ENCODE data around the gene FAM222B. TPM values are rescaled to one million over a fixed set of nuclear protein-coding genes. Genes with fewer than 3 reads are reported as not detected.
A peak's percentile ranks its signal among the peaks of the same experiment; 100 is the strongest.

FAM222B gene
- total and polyA plus RNA-seq, 7 experiments from 2014 or later, result 11.8 to 24.4 (median 22.3) TPM

DNA sequence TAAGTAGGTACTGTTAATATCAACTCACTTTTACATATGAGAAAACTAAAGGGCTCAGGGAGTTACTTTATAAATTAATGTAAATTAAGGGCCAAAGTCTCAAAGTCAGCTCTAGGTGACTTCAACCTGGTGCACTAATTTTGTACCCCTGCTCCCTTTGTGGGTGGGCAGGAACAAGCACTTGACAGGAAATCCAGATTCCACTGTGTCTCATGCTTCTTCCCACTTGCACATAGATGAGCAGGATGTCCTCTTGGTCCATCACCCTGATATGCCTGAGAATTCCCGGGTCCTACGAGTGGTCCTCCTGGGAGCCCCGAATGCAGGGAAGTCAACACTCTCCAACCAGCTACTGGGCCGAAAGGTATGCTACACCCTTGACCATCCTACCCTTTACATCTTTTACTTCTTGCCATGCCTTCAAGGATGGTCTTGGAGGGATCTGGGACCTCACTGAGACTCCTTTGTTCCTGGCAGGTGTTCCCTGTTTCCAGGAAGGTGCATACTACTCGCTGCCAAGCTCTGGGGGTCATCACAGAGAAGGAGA is 13.5 kb upstream of the FAM222B start:
- Mint-ChIP-seq H3K27me3 (no peaks in the 10 kb centered on the region), H3K4me1 (peaks cover 0 to 27% (median 11%) of the 10 kb centered on the region in 7 donors), H3K4me3 (peak overlapping the region; percentile 45 to 100 (median 92)), H3K27ac (peak overlapping the region in 3 of 9 donors; percentile 63 to 93 (median 90)), H3K36me3 (peaks cover 0 to 18% (median 8%) of the 10 kb centered on the region in 5 donors), H3K9me3 (no peaks in the 10 kb centered on the region)
- H3K36me3 ChIP-seq (ENCODE audit: control insufficient read depth in 2 of 3, insufficient read depth in 3 of 3, low read length in 3 of 3), result peaks cover 7 to 25% (median 8%) of the 10 kb centered on the region in 3 experiments
- no peaks in the 10 kb centered on the region for H3K9me3 ChIP-seq (ENCODE audit: control insufficient read depth in 2 of 3, low read length in 3 of 3)
- H3K27ac ChIP-seq (ENCODE audit: low read depth, low read length), result no peak overlapping the region
- DNase-seq, result no peak
- POLR2A ChIA-PET, result interaction anchor here (0.8 to 3.8 kb wide), 10 partner anchors 14 to 98 kb away, joined by 3 to 19 read pairs (median 4); partner anchors contain the start of genes DHRS13, FAM222B and FLOT2
- peaks cover 7 to 12% of the 10 kb centered on the region in 2 donors for H3K4me1 ChIP-seq (ENCODE audit: control insufficient read depth in 2 of 2, insufficient read depth in 2 of 2, low read length in 2 of 2)
- intact Hi-C loops (cut with micrococcal nuclease), result loop anchor here in 1 of 2 donors (10.0 kb wide), 1 partner anchor 211 kb away; the partner anchor contains the start of gene BLTP2
- no peak overlapping the region for H3K4me3 ChIP-seq (ENCODE audit: low read length)
- ATAC-seq, result no peak
- no peaks in the 10 kb centered on the region for H3K27me3 ChIP-seq (ENCODE audit: control insufficient read depth in 2 of 2, insufficient read depth in 2 of 2, low read length in 2 of 2)
- CTCF ChIA-PET, result interaction anchor here (0.6 to 1.0 kb wide), 3 partner anchors 18 to 129 kb away, joined by 3 to 5 read pairs (median 4); no protein-coding TSS in a partner anchor

DNA sequence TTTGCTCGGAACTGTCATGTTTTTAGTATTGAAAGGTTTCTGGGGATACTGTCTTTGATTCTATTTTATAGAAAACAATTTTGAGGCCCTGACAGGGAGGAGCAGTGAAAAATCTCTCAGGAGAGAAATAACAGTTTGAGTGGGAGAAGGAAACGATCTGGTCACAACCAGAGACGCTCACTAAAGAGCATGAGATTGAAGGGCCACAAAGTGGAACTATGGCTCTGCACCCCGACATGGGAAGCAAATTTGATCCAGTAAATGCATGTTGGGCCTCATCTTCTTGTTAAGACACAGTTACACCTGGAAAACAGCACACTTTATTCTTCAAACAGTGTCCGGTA is 12.7 kb upstream of the FAM222B start:
- no peaks in the 10 kb centered on the region for H3K27me3 ChIP-seq (ENCODE audit: control insufficient read depth in 2 of 2, insufficient read depth in 2 of 2, low read length in 2 of 2)
- H3K36me3 ChIP-seq (ENCODE audit: control insufficient read depth in 2 of 3, insufficient read depth in 3 of 3, low read length in 3 of 3), result peaks cover 4 to 20% (median 7%) of the 10 kb centered on the region in 3 experiments
- H3K27ac ChIP-seq (ENCODE audit: low read depth, low read length), result peak overlapping the region; percentile 82
- H3K36me3 Mint-ChIP-seq, result peaks cover 0 to 15% (median 8%) of the 10 kb centered on the region in 5 donors
- intact Hi-C loops (cut with micrococcal nuclease), result loop anchor here (1.0 to 10.0 kb wide), 4 partner anchors 15 to 211 kb away; partner anchors contain the start of genes BLTP2 (in 1 of the 2) and RPL23A (in 1 of the 2)
- ChIA-PET CTCF (interaction anchor here (0.7 to 1.0 kb wide), 2 partner anchors 48 to 128 kb away, joined by 3 to 5 read pairs; partner anchors contain the start of gene DHRS13), POLR2A (interaction anchor here (0.9 to 3.8 kb wide), 8 partner anchors 16 to 98 kb away, joined by 3 to 19 read pairs (median 4); partner anchors contain the start of genes FLOT2 and PHF12)
- peak overlapping the region; percentile 86 for H3K4me3 ChIP-seq (ENCODE audit: low read length)
- H3K27ac Mint-ChIP-seq, result peak overlapping the region; percentile 85 to 94 (median 90)
- no peaks in the 10 kb centered on the region for H3K9me3 Mint-ChIP-seq
- DNase-seq (no peak), ATAC-seq (no peak)
- peaks cover 0 to 27% (median 11%) of the 10 kb centered on the region in 7 donors for H3K4me1 Mint-ChIP-seq
- H3K27me3 Mint-ChIP-seq, result no peaks in the 10 kb centered on the region
- peaks cover 7 to 12% of the 10 kb centered on the region in 2 donors for H3K4me1 ChIP-seq (ENCODE audit: control insufficient read depth in 2 of 2, insufficient read depth in 2 of 2, low read length in 2 of 2)
- H3K9me3 ChIP-seq (ENCODE audit: control insufficient read depth in 2 of 3, low read length in 3 of 3), result no peaks in the 10 kb centered on the region
- H3K4me3 Mint-ChIP-seq, result peak overlapping the region; percentile 90 to 100 (median 94)

DNA sequence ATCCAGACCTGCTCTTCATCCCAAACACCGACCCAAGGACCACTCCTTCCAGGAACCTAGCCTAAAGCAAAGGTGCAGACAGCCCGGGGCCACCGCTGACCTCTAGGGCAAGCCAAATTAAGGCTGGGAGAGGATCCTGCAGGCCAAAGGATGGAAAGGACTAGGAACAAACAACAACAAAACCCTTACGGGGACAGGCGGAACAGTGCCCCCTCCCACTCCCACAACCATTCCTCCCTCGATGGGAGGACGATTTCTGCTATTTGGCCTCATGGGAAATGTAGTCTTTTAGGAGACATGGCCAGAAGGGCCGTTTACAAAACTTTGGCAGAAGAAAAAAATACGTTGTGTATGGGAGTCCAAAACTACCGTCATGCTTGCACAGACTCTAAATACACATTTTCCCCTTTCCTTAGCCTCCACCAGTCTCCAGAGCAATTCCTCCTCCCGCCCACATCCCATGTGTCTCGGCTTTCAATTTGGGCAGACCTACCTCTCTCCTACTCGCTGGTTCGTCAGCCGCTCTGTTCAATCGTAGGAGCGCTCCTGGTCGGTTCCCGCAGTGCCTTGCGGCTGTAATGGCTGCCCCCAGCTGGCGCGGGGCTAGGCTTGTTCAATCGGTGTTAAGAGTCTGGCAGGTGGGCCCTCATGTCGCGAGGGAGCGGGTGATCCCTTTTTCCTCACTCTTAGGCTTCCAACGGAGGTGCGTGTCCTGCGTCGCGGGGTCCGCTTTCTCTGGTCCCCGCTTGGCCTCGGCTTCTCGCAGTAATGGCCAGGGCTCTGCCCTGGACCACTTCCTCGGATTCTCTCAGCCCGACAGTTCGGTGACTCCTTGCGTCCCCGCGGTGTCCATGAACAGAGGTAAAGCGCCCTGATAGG is 12.1 kb upstream of the FAM222B start, which contains the start of gene ERAL1:
Gene ERAL1, plus strand, starts transcription at position 560 of the 879 bp plus-strand sequence. Its CDS starts 19 bp downstream, at position 579.
- H3K4me1 Mint-ChIP-seq, result peaks cover 0 to 27% (median 11%) of the 10 kb centered on the region in 7 donors
- DNase-seq (peak; percentile 63 to 87 (median 83)), ATAC-seq (peak; percentile 100)
- peaks cover 7 to 12% of the 10 kb centered on the region in 2 donors for H3K4me1 ChIP-seq (ENCODE audit: control insufficient read depth in 2 of 2, insufficient read depth in 2 of 2, low read length in 2 of 2)
- H3K27me3 Mint-ChIP-seq, result no peaks in the 10 kb centered on the region
- no peaks in the 10 kb centered on the region for H3K9me3 ChIP-seq (ENCODE audit: control insufficient read depth in 2 of 3, low read length in 3 of 3)
- peak within 1 kb of the TSS; percentile 90 to 100 (median 94) for H3K4me3 Mint-ChIP-seq
- peaks cover 0 to 14% (median 8%) of the 10 kb centered on the region in 5 donors for H3K36me3 Mint-ChIP-seq
- ChIA-PET POLR2A (interaction anchor here (1.0 to 3.8 kb wide), 7 partner anchors 13 to 97 kb away, joined by 3 to 19 read pairs (median 4); partner anchors contain the start of genes FAM222B, FLOT2 and PHF12), CTCF (interaction anchor here (0.7 kb wide), 1 partner anchor 49 kb away, joined by 3 read pairs; the partner anchor contains the start of gene DHRS13)
- H3K27ac Mint-ChIP-seq, result peak within 1 kb of the TSS; percentile 85 to 94 (median 90)
- H3K27me3 ChIP-seq (ENCODE audit: control insufficient read depth in 2 of 2, insufficient read depth in 2 of 2, low read length in 2 of 2), result no peaks in the 10 kb centered on the region
- intact Hi-C loops (cut with micrococcal nuclease), result loop anchor here (1.0 to 10.0 kb wide), 10 partner anchors 12 to 210 kb away; partner anchors contain the start of genes DHRS13 (in 2 of the 2), FAM222B (in 2 of the 2), NEK8 (in 2 of the 2) and BLTP2 (in 1 of the 2)
- H3K9me3 Mint-ChIP-seq, result no peaks in the 10 kb centered on the region
- peaks cover 2 to 18% (median 7%) of the 10 kb centered on the region in 3 experiments for H3K36me3 ChIP-seq (ENCODE audit: control insufficient read depth in 2 of 3, insufficient read depth in 3 of 3, low read length in 3 of 3)
- H3K27ac ChIP-seq (ENCODE audit: low read depth, low read length), result peak within 1 kb of the TSS; percentile 82
- H3K4me3 ChIP-seq (ENCODE audit: low read length), result peak within 1 kb of the TSS; percentile 86

DNA sequence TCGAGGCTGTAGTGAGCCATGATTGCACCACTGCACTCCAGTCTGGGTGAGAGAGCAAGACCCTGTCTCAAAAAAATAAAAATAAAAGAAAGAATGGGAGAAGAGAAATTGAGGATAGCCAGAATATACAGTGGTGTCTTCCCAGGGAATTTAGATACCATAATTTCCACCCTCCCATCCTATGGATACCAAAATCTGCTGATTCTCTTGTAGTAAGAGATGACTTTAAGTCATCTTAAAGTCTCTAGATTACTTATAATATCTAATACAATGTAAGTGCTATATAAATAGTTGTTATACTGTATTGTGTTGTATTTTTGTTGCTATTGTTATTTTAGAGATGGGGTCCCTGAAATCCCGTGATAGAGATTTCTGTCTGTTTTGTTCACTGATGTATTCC is 10.7 kb upstream of the FAM222B start:
- intact Hi-C loops (cut with micrococcal nuclease), result loop anchor here in 1 of 2 donors (10.0 kb wide), 1 partner anchor 208 kb away; the partner anchor contains the start of gene BLTP2
- no peaks in the 10 kb centered on the region for H3K9me3 ChIP-seq (ENCODE audit: control insufficient read depth in 2 of 3, low read length in 3 of 3)
- H3K27me3 Mint-ChIP-seq, result no peaks in the 10 kb centered on the region
- peak overlapping the region in 7 of 10 donors; percentile 25 to 64 (median 40) for H3K4me3 Mint-ChIP-seq
- H3K4me3 ChIP-seq (ENCODE audit: low read length), result no peak overlapping the region
- H3K36me3 Mint-ChIP-seq, result peaks cover 0 to 5% (median 4%) of the 10 kb centered on the region in 5 donors
- ChIA-PET POLR2A (interaction anchor here (0.7 to 3.8 kb wide), 6 partner anchors 11 to 98 kb away, joined by 4 to 19 read pairs (median 5); partner anchors contain the start of genes FAM222B, FLOT2 and PHF12), CTCF (interaction anchor here (0.7 kb wide), 1 partner anchor 80 kb away, joined by 4 read pairs; no protein-coding TSS in a partner anchor)
- H3K4me1 Mint-ChIP-seq, result peaks cover 0 to 28% (median 11%) of the 10 kb centered on the region in 7 donors
- peaks cover under 1 to 7% (median 2%) of the 10 kb centered on the region in 3 experiments for H3K36me3 ChIP-seq (ENCODE audit: control insufficient read depth in 2 of 3, insufficient read depth in 3 of 3, low read length in 3 of 3)
- H3K9me3 Mint-ChIP-seq, result no peaks in the 10 kb centered on the region
- H3K4me1 ChIP-seq (ENCODE audit: control insufficient read depth in 2 of 2, insufficient read depth in 2 of 2, low read length in 2 of 2), result peaks cover 7 to 12% of the 10 kb centered on the region in 2 donors
- ATAC-seq, result no peak
- no peak overlapping the region for H3K27ac ChIP-seq (ENCODE audit: low read depth, low read length)
- no peak for DNase-seq
- H3K27ac Mint-ChIP-seq, result peak overlapping the region in 3 of 9 donors; percentile 17 to 51 (median 17)
- H3K27me3 ChIP-seq (ENCODE audit: control insufficient read depth in 2 of 2, insufficient read depth in 2 of 2, low read length in 2 of 2), result no peaks in the 10 kb centered on the region

DNA sequence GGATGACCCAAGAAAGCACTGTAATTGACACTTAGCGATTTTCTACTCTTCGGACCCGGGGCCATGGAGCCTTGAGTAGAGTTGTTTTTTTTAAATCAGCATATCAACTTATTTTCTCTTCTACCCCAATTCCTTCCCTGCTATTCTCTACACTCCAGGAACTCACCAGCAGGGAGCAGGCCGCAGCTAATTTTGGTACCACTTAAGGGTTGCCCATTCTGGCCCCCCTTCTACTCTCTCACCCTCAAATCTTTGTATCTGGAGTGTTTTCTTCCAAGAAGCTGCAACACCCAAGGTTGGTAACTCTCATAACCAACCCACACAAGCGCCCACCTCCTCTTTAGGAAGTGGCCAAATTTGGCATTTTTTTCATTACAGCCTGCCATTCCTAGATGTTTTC is 6.7 kb upstream of the FAM222B start:
- Histone ChIP-seq H3K4me3 (ENCODE audit: low read length) (no peak overlapping the region), H3K27ac (ENCODE audit: low read depth, low read length) (no peak overlapping the region), H3K36me3 (ENCODE audit: control insufficient read depth in 2 of 3, insufficient read depth in 3 of 3, low read length in 3 of 3) (no peaks in the 10 kb centered on the region), H3K4me1 (ENCODE audit: control insufficient read depth in 2 of 2, insufficient read depth in 2 of 2, low read length in 2 of 2) (peaks cover 0 to 3% of the 10 kb centered on the region in 2 donors), H3K9me3 (ENCODE audit: control insufficient read depth in 2 of 3, low read length in 3 of 3) (no peaks in the 10 kb centered on the region), H3K27me3 (ENCODE audit: control insufficient read depth in 2 of 2, insufficient read depth in 2 of 2, low read length in 2 of 2) (no peaks in the 10 kb centered on the region)
- Mint-ChIP-seq H3K4me1 (peaks cover 0 to 6% (median 0%) of the 10 kb centered on the region in 7 donors), H3K9me3 (no peaks in the 10 kb centered on the region), H3K4me3 (no peak overlapping the region), H3K27ac (peak overlapping the region in 1 of 9 donors; percentile 48), H3K36me3 (no peaks in the 10 kb centered on the region), H3K27me3 (no peaks in the 10 kb centered on the region)
- CTCF ChIA-PET, result interaction anchor here (0.7 to 2.7 kb wide), 8 partner anchors 10 to 122 kb away, joined by 3 to 10 read pairs (median 3); partner anchors contain the start of gene DHRS13
- peak; percentile 51 for ATAC-seq
- no peak for DNase-seq
- POLR2A ChIA-PET, result interaction anchor here (0.7 to 1.1 kb wide), 3 partner anchors 10 to 48 kb away, joined by 3 to 4 read pairs (median 3); partner anchors contain the start of gene FLOT2
- intact Hi-C loops (cut with micrococcal nuclease), result loop anchor here in 1 of 2 donors (1.0 kb wide), 1 partner anchor 54 kb away; the partner anchor contains the start of gene DHRS13

Data from naive thymus-derived CD4-positive, alpha-beta T cell (primary cell).